Keratinocyte (primary cell): Measurements from ENCODE around the gene FRMD3. TPM values are rescaled to one million over a fixed set of nuclear protein-coding genes. Genes with fewer than 3 reads are reported as not detected.

ENCODE experiments used
- DNase-seq: peaks from one replicate; pipeline ENCODE4 v3.0.0-alpha.2; 2011; ENCODE audit warnings: low read depth, missing footprints, low spot score
- FAIRE-seq: peaks from 2 replicates; lab custom pipeline; 2011; peaks lifted over from hg19 to GRCh38; lab: Jason Lieb, UNC
- H2AFZ ChIP-seq: 2 replicates; pipeline ENCODE4 v1.6.0; 2012; ENCODE audit warnings: low read length, control low read depth, inconsistent platforms; ENCODE audit not compliant: control insufficient read depth
- H3K27ac ChIP-seq: 2 replicates; pipeline ENCODE4 v1.5.1; 2011; ENCODE audit warnings: low read length; ENCODE audit not compliant: control insufficient read depth, insufficient read depth
- H3K27me3 ChIP-seq: 3 replicates; pipeline ENCODE4 v1.6.0; 2011; ENCODE audit warnings: low read length; ENCODE audit not compliant: control insufficient read depth, insufficient read depth; ENCODE audit errors: extremely low read depth
- H3K36me3 ChIP-seq, 2 experiments: 2 replicates in 1 of 2; 3 replicates in 1 of 2; pipeline ENCODE4 v1.5.1; 2011; ENCODE audit warnings: low read length in 2 of 2, mild to moderate bottlenecking in 1 of 2; ENCODE audit not compliant: control insufficient read depth in 2 of 2, insufficient read depth in 2 of 2; ENCODE audit errors: extremely low read depth in 1 of 2
- H3K4me1 ChIP-seq: 3 replicates; pipeline ENCODE4 v1.5.1; 2011; ENCODE audit warnings: low read length; ENCODE audit not compliant: control insufficient read depth, insufficient read depth; ENCODE audit errors: extremely low read depth
- H3K4me2 ChIP-seq: 3 replicates; pipeline ENCODE4 v1.6.0; 2011; ENCODE audit warnings: low read depth, low read length; ENCODE audit not compliant: control insufficient read depth, insufficient read depth; ENCODE audit errors: extremely low read depth
- H3K4me3 ChIP-seq, 3 experiments: fragments of 200-600 bp in 1 of 3; sonication (generic) in 1 of 3; 2 replicates in 2 of 3; 3 replicates in 1 of 3; pipeline ENCODE4 v1.5.1; 2011 to 2016; ENCODE audit warnings: low read length in 3 of 3, mild to moderate bottlenecking in 3 of 3, control low read depth in 2 of 3, inconsistent platforms in 1 of 3, low read depth in 1 of 3, mixed read lengths in 1 of 3, mixed run types in 1 of 3, moderate library complexity in 1 of 3; ENCODE audit not compliant: control insufficient read depth in 2 of 3, insufficient read depth in 2 of 3; ENCODE audit errors: extremely low read depth in 1 of 3
- H3K79me2 ChIP-seq: 2 replicates; pipeline ENCODE4 v1.6.0; 2012; ENCODE audit warnings: low read length; ENCODE audit not compliant: control insufficient read depth, insufficient read depth
- H3K9ac ChIP-seq: 3 replicates; pipeline ENCODE4 v1.6.0; 2011; ENCODE audit warnings: low read length; ENCODE audit not compliant: control insufficient read depth, insufficient read depth; ENCODE audit errors: extremely low read depth
- H3K9me1 ChIP-seq: 3 replicates; pipeline ENCODE4 v1.6.0; 2011; ENCODE audit warnings: low read length; ENCODE audit not compliant: control insufficient read depth, insufficient read depth; ENCODE audit errors: extremely low read depth
- H3K9me3 ChIP-seq: 2 replicates; pipeline ENCODE4 v1.5.1; 2012; ENCODE audit warnings: low read depth, low read length; ENCODE audit not compliant: control insufficient read depth
- H4K20me1 ChIP-seq: 3 replicates; pipeline ENCODE4 v1.6.0; 2011; ENCODE audit warnings: low read length; ENCODE audit not compliant: control insufficient read depth, insufficient read depth; ENCODE audit errors: extremely low read depth
- CTCF ChIP-seq, 3 experiments: IDR thresholded peaks in 1 of 3; conservative IDR thresholded peaks in 1 of 3; optimal IDR thresholded peaks in 1 of 3; 2 replicates in 2 of 3; 3 replicates in 1 of 3; pipeline versions ENCODE3 to v1.5.1; 2011; ENCODE audit warnings: low read length in 3 of 3, mild to moderate bottlenecking in 3 of 3, moderate library complexity in 2 of 3, control low read depth in 1 of 3, inconsistent platforms in 1 of 3; ENCODE audit not compliant: insufficient read depth in 2 of 3; ENCODE audit errors: extremely low read depth in 1 of 3
- EZH2 ChIP-seq: IDR thresholded peaks from one replicate; pipeline ENCODE4 v1.6.1; 2012; ENCODE audit warnings: inconsistent platforms, mild to moderate bottlenecking, low read length, moderate library complexity
- dilution Hi-C: fragments of 300-500 bp; cut with MboI; formaldehyde crosslinking; loops from one replicate; pipeline ENCODE4 v1.7.0; 2020; ENCODE audit warnings: low sequenced_read_pairs; ENCODE audit not compliant: extremely low pct_ligation_motif_present
- polyA plus RNA-seq, 5 experiments: library from polyadenylated mRNA; depleted of rRNA in 3 of 5; stranded (reverse) in 3 of 5; stranded (forward) in 1 of 5; unstranded in 1 of 5; fragments of >200 nt; gene quantifications; 1 replicate in 1 of 5; 2 replicates in 3 of 5; 3 replicates in 1 of 5; pipeline versions ENCODE4 v1.2.1 to v1.2.3, GENCODE V29; 2011 to 2012; ENCODE audit warnings: missing spikeins in 2 of 5, low read depth in 1 of 5, low replicate concordance in 1 of 5

Gene FRMD3
- polyA plus RNA-seq, 1 donor (not counting 4 experiments of a cell fraction or from before 2014, with no cell fraction given), result 0.21 TPM

GRCh38 chr9:83218411-83219090 lies 319.6 kb downstream of the FRMD3 start:
- H3K79me2 ChIP-seq, result no peaks in the 10 kb centered on the region
- DNase-seq (no peak), FAIRE-seq (no peak)
- TF ChIP-seq EZH2 (no peak), CTCF (optimal IDR thresholded peaks at IDR 0.05 in 1 of 3, IDR thresholded peaks at IDR 0.05 in 1 of 3, conservative IDR thresholded peaks at IDR 0.05 in 1 of 3; ENCODE audit: extremely low read depth in 1 of 3, insufficient read depth in 2 of 3, low read length in 3 of 3) (no peak)
- H3K9me1 ChIP-seq, result no peaks in the 10 kb centered on the region
- H3K27ac ChIP-seq, result no peak overlapping the region
- no peak overlapping the region for H3K9ac ChIP-seq
- no peaks in the 10 kb centered on the region for H3K36me3 ChIP-seq
- peak overlapping the region; percentile 82 for H3K4me2 ChIP-seq
- no peaks in the 10 kb centered on the region for H3K9me3 ChIP-seq
- peaks cover 5% of the 10 kb centered on the region for H3K4me1 ChIP-seq
- H3K27me3 ChIP-seq, result no peaks in the 10 kb centered on the region
- H2AFZ ChIP-seq, result peak overlapping the region; percentile 15
- H3K4me3 ChIP-seq, result peak overlapping the region in 2 of 3 experiments; percentile 84 to 85
- dilution Hi-C loops, result no loop called here
- H4K20me1 ChIP-seq, result no peaks in the 10 kb centered on the region

- H3K4me3 ChIP-seq, result no peak overlapping the region
- H3K4me2 ChIP-seq, result no peak overlapping the region
- H3K4me1 ChIP-seq, result no peaks in the 10 kb centered on the region
- no peaks in the 10 kb centered on the region for H3K79me2 ChIP-seq
- no peak overlapping the region for H2AFZ ChIP-seq
- no peaks in the 10 kb centered on the region for H3K36me3 ChIP-seq
- dilution Hi-C loops, result no loop called here
- TF ChIP-seq EZH2, result no peak
- TF ChIP-seq CTCF (optimal IDR thresholded peaks at IDR 0.05 in 1 of 3, IDR thresholded peaks at IDR 0.05 in 1 of 3, conservative IDR thresholded peaks at IDR 0.05 in 1 of 3; ENCODE audit: extremely low read depth in 1 of 3, insufficient read depth in 2 of 3, low read length in 3 of 3), result no peak
- no peaks in the 10 kb centered on the region for H4K20me1 ChIP-seq
- FAIRE-seq (no peak), DNase-seq (no peak)
- H3K27me3 ChIP-seq, result no peaks in the 10 kb centered on the region
- no peaks in the 10 kb centered on the region for H3K9me1 ChIP-seq
- H3K9ac ChIP-seq, result no peak overlapping the region
- no peak overlapping the region for H3K27ac ChIP-seq
- H3K9me3 ChIP-seq, result no peaks in the 10 kb centered on the region
These were observed 328.9 kb downstream of the FRMD3 start for GRCh38 chr9:83209188-83209731.
